ENCODE measurements around the gene TDP1.

The TDP1 gene

DNA sequence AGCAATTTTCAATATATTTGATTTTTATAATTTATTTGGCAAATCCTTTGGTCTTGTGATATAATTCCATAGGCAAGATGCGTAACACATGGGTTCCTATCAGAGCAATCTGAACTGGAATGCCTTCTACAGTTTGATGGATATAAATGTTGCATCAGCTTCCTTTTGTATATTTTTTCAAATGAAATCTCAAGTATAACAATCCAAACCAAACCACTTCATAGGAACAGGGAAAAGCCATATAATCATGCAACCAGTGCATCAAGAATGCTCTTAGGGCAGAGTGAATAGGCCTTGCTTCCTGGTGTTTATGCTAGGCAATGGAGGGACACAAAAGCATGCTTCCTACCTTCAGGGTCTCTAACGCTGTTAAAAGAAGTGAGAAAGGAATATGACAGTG is 35.7 kb upstream of the TDP1 start:
- H3K9ac ChIP-seq (ENCODE audit: low read depth, low read length) = no peak overlapping the region
- H3K4me3 ChIP-seq (ENCODE audit: low read depth, low read length) = no peak overlapping the region
- peaks cover 1% of the 10 kb centered on the region for H3K4me1 ChIP-seq (ENCODE audit: control insufficient read depth, insufficient read depth, low read length)
- H3K36me3 ChIP-seq (ENCODE audit: control insufficient read depth, insufficient read depth, low read length) = no peaks in the 10 kb centered on the region
- no peaks in the 10 kb centered on the region for H3K9me3 ChIP-seq (ENCODE audit: control insufficient read depth, insufficient read depth, low read length)
- H3K27me3 ChIP-seq (ENCODE audit: control insufficient read depth, insufficient read depth, low read length) = no peaks in the 10 kb centered on the region

DNA sequence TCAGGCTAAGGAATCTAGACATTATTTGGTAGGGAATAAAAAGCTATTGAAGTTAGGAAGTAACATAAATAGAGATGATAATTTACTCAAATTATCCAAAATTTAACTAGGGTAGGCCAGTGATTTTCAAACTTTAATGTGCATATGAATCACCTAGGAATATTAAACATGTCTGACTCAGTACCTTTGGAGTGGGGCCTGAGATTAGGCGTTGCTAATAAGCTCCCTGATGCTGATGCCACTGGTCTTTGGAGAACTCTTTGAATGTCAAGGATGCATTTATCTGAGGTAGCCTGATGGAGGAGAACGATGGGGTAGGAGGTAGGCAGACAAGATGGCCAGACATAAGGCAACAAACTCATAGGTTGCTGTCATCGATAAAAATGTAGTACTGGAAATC is 34.4 kb upstream of the TDP1 start:
- H3K9me3 ChIP-seq (ENCODE audit: control insufficient read depth, insufficient read depth, low read length) = no peaks in the 10 kb centered on the region
- H3K9ac ChIP-seq (ENCODE audit: low read depth, low read length) = no peak overlapping the region
- no peaks in the 10 kb centered on the region for H3K36me3 ChIP-seq (ENCODE audit: control insufficient read depth, insufficient read depth, low read length)
- H3K4me1 ChIP-seq (ENCODE audit: control insufficient read depth, insufficient read depth, low read length) = no peaks in the 10 kb centered on the region
- H3K27me3 ChIP-seq (ENCODE audit: control insufficient read depth, insufficient read depth, low read length) = no peaks in the 10 kb centered on the region
- H3K4me3 ChIP-seq (ENCODE audit: low read depth, low read length) = no peak overlapping the region

DNA sequence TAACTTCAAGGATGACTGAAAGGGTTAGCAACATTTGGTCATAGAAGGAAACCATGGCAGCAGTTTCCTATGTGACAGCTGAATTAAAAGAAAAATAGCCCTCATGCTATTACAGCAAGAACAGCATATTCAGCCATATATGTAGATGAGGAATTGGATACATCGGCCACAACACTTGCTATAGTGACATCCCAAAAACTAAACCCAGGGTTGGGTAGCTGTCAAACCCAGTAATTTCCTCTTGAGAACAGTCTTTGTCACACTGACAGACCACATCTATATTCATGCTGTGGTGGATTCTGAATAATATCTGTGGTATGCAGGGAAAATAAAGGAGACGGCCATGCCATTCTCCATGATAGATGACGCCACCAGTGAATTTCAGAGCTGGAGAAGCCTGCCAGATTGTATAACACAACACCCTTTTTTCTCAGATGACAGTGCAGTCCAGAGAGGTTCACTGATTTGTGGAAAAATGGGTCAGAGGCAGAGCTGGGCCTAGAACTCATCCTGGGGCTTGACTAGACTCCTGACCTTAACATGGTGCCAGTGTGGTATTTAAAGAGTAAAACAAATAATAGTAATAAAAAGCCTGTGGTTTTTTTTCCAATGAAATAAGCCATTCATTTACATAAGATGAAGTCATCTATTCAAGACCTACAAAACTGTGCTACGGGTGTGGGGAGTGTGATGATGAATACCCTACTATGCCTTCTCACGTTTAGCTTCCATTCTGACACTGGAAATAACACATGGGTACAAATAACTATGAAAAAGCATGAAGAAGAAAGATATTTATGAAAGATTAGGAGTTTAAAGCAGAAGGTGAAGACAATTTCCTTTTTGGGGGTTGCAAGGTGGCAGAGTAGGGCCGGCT is 33.5 kb upstream of the TDP1 start:
- Histone ChIP-seq H3K9ac (ENCODE audit: low read depth, low read length) (no peak overlapping the region), H3K4me3 (ENCODE audit: low read depth, low read length) (no peak overlapping the region), H3K4me1 (ENCODE audit: control insufficient read depth, insufficient read depth, low read length) (no peaks in the 10 kb centered on the region)

DNA sequence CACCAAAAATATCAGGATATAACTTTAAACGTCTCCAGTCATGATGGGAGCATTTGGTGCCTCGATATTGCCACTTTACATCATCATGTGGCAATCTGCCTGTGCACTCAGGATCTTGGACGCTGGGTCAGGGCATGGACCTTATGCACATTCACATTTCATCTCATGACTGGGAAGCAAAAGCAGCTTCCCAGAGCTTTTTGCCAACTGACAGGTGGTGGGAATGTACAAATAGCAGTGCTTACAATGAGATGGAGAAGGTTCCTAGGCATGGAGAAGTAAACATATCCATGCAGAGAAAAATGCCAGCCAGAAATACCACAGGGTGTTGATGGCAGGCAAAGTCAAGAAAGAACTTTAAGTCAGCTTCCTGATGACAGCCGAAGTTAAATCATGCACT is 31.5 kb upstream of the TDP1 start:
- H3K36me3 ChIP-seq (ENCODE audit: control insufficient read depth, insufficient read depth, low read length) = no peaks in the 10 kb centered on the region
- no peaks in the 10 kb centered on the region for H3K4me1 ChIP-seq (ENCODE audit: control insufficient read depth, insufficient read depth, low read length)
- no peaks in the 10 kb centered on the region for H3K27me3 ChIP-seq (ENCODE audit: control insufficient read depth, insufficient read depth, low read length)
- no peak overlapping the region for H3K9ac ChIP-seq (ENCODE audit: low read depth, low read length)
- H3K4me3 ChIP-seq (ENCODE audit: low read depth, low read length) = no peak overlapping the region
- H3K9me3 ChIP-seq (ENCODE audit: control insufficient read depth, insufficient read depth, low read length) = no peaks in the 10 kb centered on the region

More for the DNA sequence above, 33.5 kb upstream of the TDP1 start:
- Histone ChIP-seq H3K36me3 (ENCODE audit: control insufficient read depth, insufficient read depth, low read length) (no peaks in the 10 kb centered on the region), H3K9me3 (ENCODE audit: control insufficient read depth, insufficient read depth, low read length) (no peaks in the 10 kb centered on the region), H3K27me3 (ENCODE audit: control insufficient read depth, insufficient read depth, low read length) (no peaks in the 10 kb centered on the region)

DNA sequence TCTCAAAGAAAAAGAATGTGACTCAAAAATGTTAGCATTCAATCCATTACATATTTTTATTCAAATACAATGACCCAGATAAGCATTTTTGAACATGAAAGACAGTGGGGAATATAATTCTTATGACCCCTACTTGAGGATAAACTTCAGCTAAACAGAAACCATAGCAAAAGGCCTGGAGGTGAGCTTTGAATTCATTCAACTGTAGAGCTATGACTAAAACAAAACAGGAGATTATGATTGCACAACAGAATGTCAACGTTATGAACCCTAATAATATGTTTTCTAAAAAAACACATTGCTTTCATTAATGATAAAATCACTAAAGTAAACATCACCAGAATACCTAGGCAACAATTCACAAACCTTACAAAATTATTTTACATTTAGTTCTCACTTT is 29.0 kb upstream of the TDP1 start:
- no peaks in the 10 kb centered on the region for H3K27me3 ChIP-seq (ENCODE audit: control insufficient read depth, insufficient read depth, low read length)
- no peaks in the 10 kb centered on the region for H3K9me3 ChIP-seq (ENCODE audit: control insufficient read depth, insufficient read depth, low read length)
- no peak overlapping the region for H3K9ac ChIP-seq (ENCODE audit: low read depth, low read length)
- no peaks in the 10 kb centered on the region for H3K4me1 ChIP-seq (ENCODE audit: control insufficient read depth, insufficient read depth, low read length)
- H3K36me3 ChIP-seq (ENCODE audit: control insufficient read depth, insufficient read depth, low read length) = no peaks in the 10 kb centered on the region
- H3K4me3 ChIP-seq (ENCODE audit: low read depth, low read length) = no peak overlapping the region

DNA sequence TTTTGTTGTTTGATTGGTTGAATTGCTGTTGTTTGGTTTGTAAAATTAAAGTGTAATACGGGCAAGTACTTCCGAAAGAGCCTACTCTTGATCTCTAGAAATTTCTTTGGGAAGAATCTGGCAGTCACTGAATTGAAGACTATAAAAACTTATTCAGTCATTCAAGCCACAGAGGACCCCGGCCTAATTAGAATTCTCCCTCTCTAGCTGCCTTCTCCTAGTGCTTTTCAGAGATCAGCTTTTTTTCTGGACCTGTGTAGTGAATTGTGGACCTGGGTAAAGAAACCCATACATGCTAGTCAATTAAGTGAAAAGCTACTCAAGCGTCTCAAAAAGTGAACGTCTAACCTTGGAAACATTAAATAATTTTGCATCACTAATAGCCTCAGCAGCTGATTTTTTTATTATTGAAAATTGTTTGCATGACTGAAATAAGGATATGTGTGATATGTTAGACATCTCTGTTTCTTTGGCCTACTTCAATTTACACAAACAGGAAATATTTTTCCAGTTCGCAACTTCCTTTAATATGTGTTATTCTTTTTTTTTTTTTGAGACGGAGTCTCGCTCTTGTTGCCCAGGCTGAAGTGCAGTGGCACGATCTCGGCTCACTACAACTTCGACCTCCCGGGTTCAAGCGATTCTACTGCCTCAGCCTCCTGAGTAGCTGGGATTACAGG is 28.4 kb upstream of the TDP1 start:
- H3K36me3 ChIP-seq (ENCODE audit: control insufficient read depth, insufficient read depth, low read length) = no peaks in the 10 kb centered on the region
- H3K27me3 ChIP-seq (ENCODE audit: control insufficient read depth, insufficient read depth, low read length) = no peaks in the 10 kb centered on the region
- no peaks in the 10 kb centered on the region for H3K9me3 ChIP-seq (ENCODE audit: control insufficient read depth, insufficient read depth, low read length)
- no peaks in the 10 kb centered on the region for H3K4me1 ChIP-seq (ENCODE audit: control insufficient read depth, insufficient read depth, low read length)
- no peak overlapping the region for H3K9ac ChIP-seq (ENCODE audit: low read depth, low read length)
- H3K4me3 ChIP-seq (ENCODE audit: low read depth, low read length) = no peak overlapping the region

DNA sequence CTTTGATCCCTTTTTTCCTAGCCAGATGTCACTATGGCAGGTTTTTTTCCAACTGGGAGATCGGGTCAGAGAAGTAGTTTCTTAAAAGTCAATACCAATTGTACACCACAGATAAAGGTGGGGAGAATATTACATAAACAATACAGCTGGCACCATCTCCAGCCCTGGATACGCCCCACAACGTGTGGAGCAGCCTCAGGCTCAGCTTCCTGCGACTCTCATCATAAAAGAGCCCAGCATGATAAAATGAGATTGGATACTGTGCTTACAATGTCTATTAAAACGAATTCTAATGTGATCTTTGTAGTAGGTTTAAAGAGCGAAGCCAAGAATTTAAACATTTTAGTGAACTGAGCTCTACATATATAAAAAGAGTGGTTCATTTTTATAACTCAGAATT is 22.7 kb upstream of the TDP1 start:
- Histone ChIP-seq H3K9ac (ENCODE audit: low read depth, low read length) (no peak overlapping the region), H3K4me1 (ENCODE audit: control insufficient read depth, insufficient read depth, low read length) (no peaks in the 10 kb centered on the region), H3K36me3 (ENCODE audit: control insufficient read depth, insufficient read depth, low read length) (peaks cover 3% of the 10 kb centered on the region), H3K9me3 (ENCODE audit: control insufficient read depth, insufficient read depth, low read length) (no peaks in the 10 kb centered on the region), H3K27me3 (ENCODE audit: control insufficient read depth, insufficient read depth, low read length) (no peaks in the 10 kb centered on the region), H3K4me3 (ENCODE audit: low read depth, low read length) (no peak overlapping the region)

DNA sequence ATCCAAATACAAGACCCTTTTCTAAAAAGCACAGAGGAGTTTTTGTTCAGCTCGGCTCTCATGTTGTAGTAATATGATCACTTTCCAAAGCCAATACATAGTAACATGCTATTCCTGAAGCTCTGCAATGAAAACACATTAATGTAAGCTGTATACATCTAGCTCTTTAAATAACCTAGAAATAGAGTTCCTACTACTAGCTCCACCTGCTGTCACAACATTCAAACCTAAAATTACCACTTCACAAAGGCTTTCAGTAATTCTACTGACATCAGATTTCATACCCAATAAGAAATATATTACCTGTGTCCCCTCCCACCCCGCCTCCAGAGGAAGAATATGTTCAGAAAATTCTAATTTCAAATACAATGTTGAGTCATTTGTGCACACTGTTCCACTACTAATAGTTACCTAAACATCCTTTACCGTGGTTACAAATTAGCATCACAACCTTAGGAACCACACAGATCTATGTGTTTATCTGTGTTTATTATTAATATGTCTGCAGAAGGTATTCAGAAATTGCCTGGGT is 19.0 kb upstream of the TDP1 start:
- no peak overlapping the region for H3K9ac ChIP-seq (ENCODE audit: low read depth, low read length)
- H3K4me3 ChIP-seq (ENCODE audit: low read depth, low read length) = no peak overlapping the region
- H3K36me3 ChIP-seq (ENCODE audit: control insufficient read depth, insufficient read depth, low read length) = peaks cover 3% of the 10 kb centered on the region
- H3K9me3 ChIP-seq (ENCODE audit: control insufficient read depth, insufficient read depth, low read length) = no peaks in the 10 kb centered on the region
- no peaks in the 10 kb centered on the region for H3K27me3 ChIP-seq (ENCODE audit: control insufficient read depth, insufficient read depth, low read length)
- no peaks in the 10 kb centered on the region for H3K4me1 ChIP-seq (ENCODE audit: control insufficient read depth, insufficient read depth, low read length)

DNA sequence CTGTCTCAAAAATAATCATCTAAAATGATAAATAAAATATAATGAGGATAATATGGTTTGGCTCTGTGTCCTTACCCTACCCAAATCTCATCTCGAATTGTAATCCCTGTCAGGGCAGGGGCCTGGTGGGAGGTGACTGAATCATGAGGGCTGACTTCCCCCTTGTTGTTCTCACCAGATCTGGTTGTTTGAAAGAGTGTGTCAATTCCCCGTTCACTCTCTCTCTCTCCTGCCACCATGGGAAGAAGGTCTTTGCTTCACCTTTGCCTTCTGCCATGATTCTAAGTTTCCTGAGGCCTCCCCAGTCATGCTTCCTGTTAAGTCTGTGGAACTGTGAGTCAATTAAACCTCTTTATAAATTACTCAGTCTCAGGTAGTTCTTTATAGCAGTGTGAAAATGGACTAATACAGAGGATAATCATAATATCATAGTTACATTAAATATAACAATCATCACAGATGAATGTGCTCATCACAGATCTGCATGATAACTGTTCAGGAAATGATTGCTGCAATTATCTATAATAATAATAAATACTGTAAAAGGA is 13.8 kb upstream of the TDP1 start:
- Histone ChIP-seq H3K9me3 (ENCODE audit: control insufficient read depth, insufficient read depth, low read length) (no peaks in the 10 kb centered on the region), H3K4me1 (ENCODE audit: control insufficient read depth, insufficient read depth, low read length) (no peaks in the 10 kb centered on the region), H3K9ac (ENCODE audit: low read depth, low read length) (no peak overlapping the region), H3K4me3 (ENCODE audit: low read depth, low read length) (no peak overlapping the region), H3K27me3 (ENCODE audit: control insufficient read depth, insufficient read depth, low read length) (no peaks in the 10 kb centered on the region), H3K36me3 (ENCODE audit: control insufficient read depth, insufficient read depth, low read length) (no peaks in the 10 kb centered on the region)

DNA sequence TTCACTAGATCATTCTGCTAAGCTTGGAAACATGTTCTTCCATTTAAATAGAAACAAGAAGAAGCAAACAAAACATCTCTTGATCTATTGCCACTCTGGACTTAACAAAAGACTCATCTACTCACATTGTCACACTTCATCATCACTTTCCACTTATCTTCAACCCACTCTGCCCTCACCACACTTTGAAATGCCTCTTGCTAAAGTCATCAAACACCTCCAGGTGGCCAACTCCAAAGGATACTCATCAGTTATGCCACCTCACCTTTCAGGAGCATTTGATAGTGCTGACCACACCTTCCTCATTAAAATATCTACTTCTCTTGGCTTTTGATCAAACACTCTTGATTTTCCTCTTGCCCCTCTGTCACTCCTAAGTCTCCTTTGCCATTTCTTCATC is 8.4 kb upstream of the TDP1 start:
- H3K36me3 ChIP-seq (ENCODE audit: control insufficient read depth, insufficient read depth, low read length) = no peaks in the 10 kb centered on the region

DNA sequence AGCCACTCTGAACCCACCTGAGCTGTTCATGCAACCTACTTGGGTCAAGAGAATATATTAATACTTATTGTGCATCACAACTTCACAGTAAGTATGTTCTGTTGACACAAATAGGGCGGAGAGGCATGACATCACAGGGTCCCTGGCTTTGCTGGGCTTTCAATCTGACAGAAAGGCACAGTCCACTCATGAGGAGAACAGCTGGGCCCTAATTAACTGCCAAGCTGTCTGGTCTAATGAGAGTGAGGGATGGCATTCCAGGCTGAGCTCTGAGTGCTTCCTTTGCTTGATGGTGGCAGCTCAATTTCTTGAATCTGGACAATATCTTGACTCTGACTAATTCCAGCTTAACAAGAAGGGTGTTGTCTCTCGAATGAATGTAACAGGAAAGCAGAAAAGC is 3.2 kb upstream of the TDP1 start:
- Histone ChIP-seq H3K9me3 (ENCODE audit: control insufficient read depth, insufficient read depth, low read length) (no peaks in the 10 kb centered on the region), H3K9ac (ENCODE audit: low read depth, low read length) (no peak overlapping the region), H3K4me3 (ENCODE audit: low read depth, low read length) (no peak overlapping the region), H3K4me1 (ENCODE audit: control insufficient read depth, insufficient read depth, low read length) (no peaks in the 10 kb centered on the region), H3K27me3 (ENCODE audit: control insufficient read depth, insufficient read depth, low read length) (no peaks in the 10 kb centered on the region), H3K36me3 (ENCODE audit: control insufficient read depth, insufficient read depth, low read length) (no peaks in the 10 kb centered on the region)

More for the DNA sequence above, 8.4 kb upstream of the TDP1 start:
- no peak overlapping the region for H3K4me3 ChIP-seq (ENCODE audit: low read depth, low read length)
- H3K4me1 ChIP-seq (ENCODE audit: control insufficient read depth, insufficient read depth, low read length) = no peaks in the 10 kb centered on the region
- H3K27me3 ChIP-seq (ENCODE audit: control insufficient read depth, insufficient read depth, low read length) = no peaks in the 10 kb centered on the region
- no peaks in the 10 kb centered on the region for H3K9me3 ChIP-seq (ENCODE audit: control insufficient read depth, insufficient read depth, low read length)
- no peak overlapping the region for H3K9ac ChIP-seq (ENCODE audit: low read depth, low read length)

DNA sequence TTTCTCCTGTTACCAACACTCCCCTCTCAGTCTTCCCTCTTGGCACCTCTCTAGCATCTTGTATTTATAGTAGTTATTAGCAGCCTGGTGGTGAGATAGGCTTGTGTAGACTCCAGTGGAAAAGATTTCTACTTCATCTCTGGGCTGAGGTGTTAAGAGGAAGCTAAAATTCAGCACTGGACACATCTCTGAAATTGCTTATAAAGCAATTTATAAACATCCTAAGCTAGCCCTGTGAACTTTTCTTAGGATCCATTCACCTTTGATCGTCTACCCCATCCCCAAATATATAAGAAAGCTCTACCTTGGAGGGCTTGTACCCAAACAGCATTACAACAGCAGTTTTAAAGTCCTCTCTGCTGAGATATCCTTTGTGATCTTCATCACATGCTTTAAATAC is 2.1 kb upstream of the TDP1 start:
- H3K4me1 ChIP-seq (ENCODE audit: control insufficient read depth, insufficient read depth, low read length) = no peaks in the 10 kb centered on the region
- no peaks in the 10 kb centered on the region for H3K36me3 ChIP-seq (ENCODE audit: control insufficient read depth, insufficient read depth, low read length)
- H3K27me3 ChIP-seq (ENCODE audit: control insufficient read depth, insufficient read depth, low read length) = no peaks in the 10 kb centered on the region
- peak overlapping the region; percentile 76 for H3K9ac ChIP-seq (ENCODE audit: low read depth, low read length)
- no peaks in the 10 kb centered on the region for H3K9me3 ChIP-seq (ENCODE audit: control insufficient read depth, insufficient read depth, low read length)
- peak overlapping the region; percentile 94 for H3K4me3 ChIP-seq (ENCODE audit: low read depth, low read length)

All from iPS-15b (cell line).